ENCODE results near the gene TMEM126A.

Gene TMEM126A

GRCh38 chr11:85695546-85695945, 47.8 kb downstream of the TMEM126A start:
- no peak for DNase-seq (ENCODE audit: low read depth in 2 of 2)

- DNase-seq (ENCODE audit: low read depth in 2 of 2): no peak
Observed at GRCh38 chr11:85697747-85698146, 50.0 kb downstream of the TMEM126A start.

GRCh38 chr11:85698195-85698594, 50.4 kb downstream of the TMEM126A start:
- DNase-seq (ENCODE audit: low read depth in 2 of 2): no peak

GRCh38 chr11:85699957-85700741, 52.4 kb downstream of the TMEM126A start:
- no peak for DNase-seq (ENCODE audit: low read depth in 2 of 2)

- no peak for DNase-seq (ENCODE audit: low read depth in 2 of 2)
Observed at GRCh38 chr11:85704967-85705366, 57.2 kb downstream of the TMEM126A start.

- DNase-seq (ENCODE audit: low read depth in 2 of 2): no peak
Observed at GRCh38 chr11:85705800-85706199, 58.0 kb downstream of the TMEM126A start.

Data from stimulated activated CD8-positive, alpha-beta memory T cell treated with anti-CD3 and anti-CD28 coated beads, Interleukin-2, amount 100 ng/mL, for 48 hours (primary cell).